K562 (cell line): Measurements from ENCODE around the gene ZDHHC12. TPM values are rescaled to one million over a fixed set of nuclear protein-coding genes. Genes with fewer than 3 reads are reported as not detected.

Source experiments
- FOXM1 ChIP-seq, 2 experiments: fragments of 450-650 bp in 1 of 2; sonication (generic) in 1 of 2; formaldehyde crosslinking in 1 of 2; IDR thresholded peaks; 2 replicates each; pipeline versions ENCODE4 v1.6.1 to v1.9.0; 2017 to 2022; ENCODE audit warnings: low read depth in 2 of 2, mild to moderate bottlenecking in 2 of 2, missing genetic modification reagents in 1 of 2, moderate library complexity in 1 of 2
- GTF2A2 ChIP-seq: IDR thresholded peaks from 2 replicates; pipeline ENCODE4 v1.6.1; 2016; ENCODE audit warnings: mild to moderate bottlenecking, missing genetic modification characterization, missing compliant biosample characterization
- MEIS2 ChIP-seq: fragments of 450-650 bp; IDR thresholded peaks from 2 replicates; pipeline ENCODE4 v1.6.1; 2014; ENCODE audit warnings: mild to moderate bottlenecking; ENCODE audit not compliant: partially characterized antibody
- POLR2B ChIP-seq: fragments of 450-650 bp; IDR thresholded peaks from 2 replicates; pipeline ENCODE4 v1.6.1; 2018; ENCODE audit warnings: low read depth; ENCODE audit not compliant: partially characterized antibody
- TCF3 ChIP-seq: sonication (generic); formaldehyde crosslinking; IDR thresholded peaks from 2 replicates; pipeline ENCODE4 v1.4.0; 2020; ENCODE audit warnings: mild to moderate bottlenecking, missing genetic modification reagents
- polyA plus RNA-seq, 8 experiments: library from polyadenylated mRNA; depleted of rRNA in 4 of 8; stranded (reverse) in 5 of 8; unstranded in 3 of 8; fragments of >200 nt; fragmentation: Nextera tagmentation in 2 of 8; fragmentation: Illumina TruSeq in 1 of 8; extraction: Ambion mirVana in 2 of 8; extraction: Trizol in 1 of 8; gene quantifications; 2 replicates each; pipeline versions ENCODE4 v1.2.1 to v1.2.3, GENCODE V29; 2011 to 2014; ENCODE audit warnings: inconsistent platforms in 1 of 8, missing spikeins in 1 of 8
- total RNA-seq, 7 experiments: library from RNA; depleted of rRNA in 6 of 7; stranded (reverse); fragments of >200 nt in 6 of 7; fragmentation: Illumina TruSeq in 2 of 7; extraction: Trizol in 2 of 7; gene quantifications; 2 replicates each; pipeline versions ENCODE4 v1.2.1 to v1.2.3, GENCODE V29; 2011 to 2021; ENCODE audit warnings: low replicate concordance in 1 of 7
- TF ChIP-seq, protein P1 (sequence below): sonication (generic); formaldehyde crosslinking; IDR thresholded peaks from 2 replicates; pipeline ENCODE4 v1.8.0; 2022; ENCODE audit warnings: missing genetic modification reagents, mild to moderate bottlenecking, borderline replicate concordance
- TF ChIP-seq, protein P2 (sequence below), 2 experiments: fragments of 150-350 bp in 1 of 2; IDR thresholded peaks; 2 replicates each; pipeline ENCODE4 v1.6.1; 2012 to 2016; ENCODE audit warnings: low read depth in 2 of 2, low read length in 2 of 2, mild to moderate bottlenecking in 1 of 2, moderate library complexity in 1 of 2
- TF ChIP-seq, protein P3 (sequence below): fragments of 450-650 bp; IDR thresholded peaks from 2 replicates; pipeline ENCODE4 v1.6.1; 2016; ENCODE audit warnings: low read depth
- TF ChIP-seq, protein P4 (sequence below): fragments of 250-450 bp; sonication (Bioruptor Pico); IDR thresholded peaks from 2 replicates; pipeline ENCODE4 v1.4.0; 2020; ENCODE audit warnings: mild to moderate bottlenecking, moderate library complexity

The ZDHHC12 gene
- total and polyA plus RNA-seq, 9 of the 15 experiments (the other 6 are each of a cell fraction or from before 2014, with no cell fraction given) = 0.21 to 38.0 (median 13.8) TPM

DNA sequence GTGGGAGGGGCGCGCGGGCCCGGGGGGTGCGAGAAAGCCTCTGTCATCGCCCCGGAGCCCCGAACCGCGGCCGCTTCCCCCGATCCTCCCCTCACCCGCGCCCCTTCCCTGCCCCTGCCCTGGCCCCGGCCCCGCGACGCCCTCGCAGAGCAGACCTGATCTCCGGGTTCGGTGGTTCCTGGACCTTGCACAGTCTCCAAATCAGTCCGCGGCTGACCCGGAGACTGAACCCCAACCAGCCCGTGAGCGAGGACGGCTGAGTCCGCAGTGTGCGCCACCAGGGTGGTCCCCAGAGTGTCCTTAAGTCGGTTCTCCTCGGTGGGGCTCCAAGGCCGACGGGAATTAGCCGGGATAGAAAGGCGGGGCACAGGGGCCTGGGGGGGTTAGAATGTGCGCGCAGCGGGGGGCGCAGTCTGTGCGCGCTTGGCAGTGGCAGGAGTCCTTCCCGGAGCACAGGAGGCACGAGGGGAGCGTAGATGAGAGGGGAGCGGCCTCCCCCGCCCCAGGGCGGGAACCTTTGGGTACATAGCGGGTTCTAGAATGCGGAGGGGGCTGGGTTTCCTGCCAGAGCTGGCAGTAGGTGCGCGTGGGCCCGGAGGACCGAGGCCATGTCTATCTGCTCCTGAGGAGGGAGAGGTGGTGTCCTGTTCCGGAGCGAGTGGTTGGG, 20.8 kb downstream of the ZDHHC12 start (continued):
- TF ChIP-seq MEIS2 (no peak), FOXM1 (IDR thresholded peaks at IDR 0.05; ENCODE audit: low read depth) (no peak), FOXM1 (CRISPR knock-in tag; IDR thresholded peaks at IDR 0.05; ENCODE audit: low read depth) (no peak), GTF2A2 (tag) (no peak), POLR2B (no peak), TCF3 (CRISPR knock-in tag) (no peak)
- TF ChIP-seq, protein P1, sequence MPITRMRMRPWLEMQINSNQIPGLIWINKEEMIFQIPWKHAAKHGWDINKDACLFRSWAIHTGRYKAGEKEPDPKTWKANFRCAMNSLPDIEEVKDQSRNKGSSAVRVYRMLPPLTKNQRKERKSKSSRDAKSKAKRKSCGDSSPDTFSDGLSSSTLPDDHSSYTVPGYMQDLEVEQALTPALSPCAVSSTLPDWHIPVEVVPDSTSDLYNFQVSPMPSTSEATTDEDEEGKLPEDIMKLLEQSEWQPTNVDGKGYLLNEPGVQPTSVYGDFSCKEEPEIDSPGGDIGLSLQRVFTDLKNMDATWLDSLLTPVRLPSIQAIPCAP = no peak
- TF ChIP-seq, protein P2, sequence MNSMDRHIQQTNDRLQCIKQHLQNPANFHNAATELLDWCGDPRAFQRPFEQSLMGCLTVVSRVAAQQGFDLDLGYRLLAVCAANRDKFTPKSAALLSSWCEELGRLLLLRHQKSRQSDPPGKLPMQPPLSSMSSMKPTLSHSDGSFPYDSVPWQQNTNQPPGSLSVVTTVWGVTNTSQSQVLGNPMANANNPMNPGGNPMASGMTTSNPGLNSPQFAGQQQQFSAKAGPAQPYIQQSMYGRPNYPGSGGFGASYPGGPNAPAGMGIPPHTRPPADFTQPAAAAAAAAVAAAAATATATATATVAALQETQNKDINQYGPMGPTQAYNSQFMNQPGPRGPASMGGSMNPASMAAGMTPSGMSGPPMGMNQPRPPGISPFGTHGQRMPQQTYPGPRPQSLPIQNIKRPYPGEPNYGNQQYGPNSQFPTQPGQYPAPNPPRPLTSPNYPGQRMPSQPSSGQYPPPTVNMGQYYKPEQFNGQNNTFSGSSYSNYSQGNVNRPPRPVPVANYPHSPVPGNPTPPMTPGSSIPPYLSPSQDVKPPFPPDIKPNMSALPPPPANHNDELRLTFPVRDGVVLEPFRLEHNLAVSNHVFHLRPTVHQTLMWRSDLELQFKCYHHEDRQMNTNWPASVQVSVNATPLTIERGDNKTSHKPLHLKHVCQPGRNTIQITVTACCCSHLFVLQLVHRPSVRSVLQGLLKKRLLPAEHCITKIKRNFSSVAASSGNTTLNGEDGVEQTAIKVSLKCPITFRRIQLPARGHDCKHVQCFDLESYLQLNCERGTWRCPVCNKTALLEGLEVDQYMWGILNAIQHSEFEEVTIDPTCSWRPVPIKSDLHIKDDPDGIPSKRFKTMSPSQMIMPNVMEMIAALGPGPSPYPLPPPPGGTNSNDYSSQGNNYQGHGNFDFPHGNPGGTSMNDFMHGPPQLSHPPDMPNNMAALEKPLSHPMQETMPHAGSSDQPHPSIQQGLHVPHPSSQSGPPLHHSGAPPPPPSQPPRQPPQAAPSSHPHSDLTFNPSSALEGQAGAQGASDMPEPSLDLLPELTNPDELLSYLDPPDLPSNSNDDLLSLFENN (IDR thresholded peaks at IDR 0.05; ENCODE audit: low read depth in 2 of 2, low read length in 2 of 2) = no peak
- TF ChIP-seq, protein P3, sequence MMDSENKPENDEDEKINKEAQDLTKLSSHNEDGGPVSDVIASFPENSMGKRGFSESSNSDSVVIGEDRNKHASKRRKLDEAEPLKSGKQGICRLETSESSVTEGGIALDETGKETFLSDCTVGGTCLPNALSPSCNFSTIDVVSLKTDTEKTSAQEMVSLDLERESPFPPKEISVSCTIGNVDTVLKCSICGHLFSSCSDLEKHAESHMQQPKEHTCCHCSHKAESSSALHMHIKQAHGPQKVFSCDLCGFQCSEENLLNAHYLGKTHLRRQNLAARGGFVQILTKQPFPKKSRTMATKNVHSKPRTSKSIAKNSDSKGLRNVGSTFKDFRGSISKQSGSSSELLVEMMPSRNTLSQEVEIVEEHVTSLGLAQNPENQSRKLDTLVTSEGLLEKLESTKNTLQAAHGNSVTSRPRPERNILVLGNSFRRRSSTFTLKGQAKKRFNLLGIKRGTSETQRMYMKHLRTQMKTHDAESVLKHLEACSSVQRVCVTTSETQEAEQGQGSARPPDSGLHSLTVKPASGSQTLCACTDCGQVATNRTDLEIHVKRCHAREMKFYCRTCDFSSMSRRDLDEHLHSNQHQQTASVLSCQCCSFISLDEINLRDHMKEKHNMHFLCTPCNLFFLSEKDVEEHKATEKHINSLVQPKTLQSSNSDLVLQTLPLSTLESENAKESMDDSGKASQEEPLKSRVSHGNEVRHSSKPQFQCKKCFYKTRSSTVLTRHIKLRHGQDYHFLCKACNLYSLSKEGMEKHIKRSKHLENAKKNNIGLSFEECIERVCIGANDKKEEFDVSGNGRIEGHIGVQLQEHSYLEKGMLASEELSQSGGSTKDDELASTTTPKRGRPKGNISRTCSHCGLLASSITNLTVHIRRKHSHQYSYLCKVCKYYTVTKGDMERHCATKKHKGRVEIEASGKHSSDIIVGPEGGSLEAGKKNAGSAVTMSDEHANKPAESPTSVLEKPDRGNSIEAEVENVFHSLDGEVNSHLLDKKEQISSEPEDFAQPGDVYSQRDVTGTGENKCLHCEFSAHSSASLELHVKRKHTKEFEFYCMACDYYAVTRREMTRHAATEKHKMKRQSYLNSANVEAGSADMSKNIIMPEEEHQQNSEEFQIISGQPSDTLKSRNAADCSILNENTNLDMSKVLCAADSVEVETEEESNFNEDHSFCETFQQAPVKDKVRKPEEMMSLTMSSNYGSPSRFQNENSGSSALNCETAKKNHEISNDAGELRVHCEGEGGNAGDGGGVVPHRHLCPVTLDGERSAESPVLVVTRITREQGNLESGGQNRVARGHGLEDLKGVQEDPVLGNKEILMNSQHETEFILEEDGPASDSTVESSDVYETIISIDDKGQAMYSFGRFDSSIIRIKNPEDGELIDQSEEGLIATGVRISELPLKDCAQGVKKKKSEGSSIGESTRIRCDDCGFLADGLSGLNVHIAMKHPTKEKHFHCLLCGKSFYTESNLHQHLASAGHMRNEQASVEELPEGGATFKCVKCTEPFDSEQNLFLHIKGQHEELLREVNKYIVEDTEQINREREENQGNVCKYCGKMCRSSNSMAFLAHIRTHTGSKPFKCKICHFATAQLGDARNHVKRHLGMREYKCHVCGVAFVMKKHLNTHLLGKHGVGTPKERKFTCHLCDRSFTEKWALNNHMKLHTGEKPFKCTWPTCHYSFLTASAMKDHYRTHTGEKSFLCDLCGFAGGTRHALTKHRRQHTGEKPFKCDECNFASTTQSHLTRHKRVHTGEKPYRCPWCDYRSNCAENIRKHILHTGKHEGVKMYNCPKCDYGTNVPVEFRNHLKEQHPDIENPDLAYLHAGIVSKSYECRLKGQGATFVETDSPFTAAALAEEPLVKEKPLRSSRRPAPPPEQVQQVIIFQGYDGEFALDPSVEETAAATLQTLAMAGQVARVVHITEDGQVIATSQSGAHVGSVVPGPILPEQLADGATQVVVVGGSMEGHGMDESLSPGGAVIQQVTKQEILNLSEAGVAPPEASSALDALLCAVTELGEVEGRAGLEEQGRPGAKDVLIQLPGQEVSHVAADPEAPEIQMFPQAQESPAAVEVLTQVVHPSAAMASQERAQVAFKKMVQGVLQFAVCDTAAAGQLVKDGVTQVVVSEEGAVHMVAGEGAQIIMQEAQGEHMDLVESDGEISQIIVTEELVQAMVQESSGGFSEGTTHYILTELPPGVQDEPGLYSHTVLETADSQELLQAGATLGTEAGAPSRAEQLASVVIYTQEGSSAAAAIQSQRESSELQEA = no peak
- TF ChIP-seq, protein P4, sequence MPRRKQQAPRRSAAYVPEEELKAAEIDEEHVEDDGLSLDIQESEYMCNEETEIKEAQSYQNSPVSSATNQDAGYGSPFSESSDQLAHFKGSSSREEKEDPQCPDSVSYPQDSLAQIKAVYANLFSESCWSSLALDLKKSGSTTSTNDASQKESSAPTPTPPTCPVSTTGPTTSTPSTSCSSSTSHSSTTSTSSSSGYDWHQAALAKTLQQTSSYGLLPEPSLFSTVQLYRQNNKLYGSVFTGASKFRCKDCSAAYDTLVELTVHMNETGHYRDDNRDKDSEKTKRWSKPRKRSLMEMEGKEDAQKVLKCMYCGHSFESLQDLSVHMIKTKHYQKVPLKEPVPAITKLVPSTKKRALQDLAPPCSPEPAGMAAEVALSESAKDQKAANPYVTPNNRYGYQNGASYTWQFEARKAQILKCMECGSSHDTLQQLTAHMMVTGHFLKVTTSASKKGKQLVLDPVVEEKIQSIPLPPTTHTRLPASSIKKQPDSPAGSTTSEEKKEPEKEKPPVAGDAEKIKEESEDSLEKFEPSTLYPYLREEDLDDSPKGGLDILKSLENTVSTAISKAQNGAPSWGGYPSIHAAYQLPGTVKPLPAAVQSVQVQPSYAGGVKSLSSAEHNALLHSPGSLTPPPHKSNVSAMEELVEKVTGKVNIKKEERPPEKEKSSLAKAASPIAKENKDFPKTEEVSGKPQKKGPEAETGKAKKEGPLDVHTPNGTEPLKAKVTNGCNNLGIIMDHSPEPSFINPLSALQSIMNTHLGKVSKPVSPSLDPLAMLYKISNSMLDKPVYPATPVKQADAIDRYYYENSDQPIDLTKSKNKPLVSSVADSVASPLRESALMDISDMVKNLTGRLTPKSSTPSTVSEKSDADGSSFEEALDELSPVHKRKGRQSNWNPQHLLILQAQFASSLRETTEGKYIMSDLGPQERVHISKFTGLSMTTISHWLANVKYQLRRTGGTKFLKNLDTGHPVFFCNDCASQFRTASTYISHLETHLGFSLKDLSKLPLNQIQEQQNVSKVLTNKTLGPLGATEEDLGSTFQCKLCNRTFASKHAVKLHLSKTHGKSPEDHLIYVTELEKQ (CRISPR knock-in tag) = no peak
